HEK293T (cell line): ENCODE data around the gene TMEM203.

Experiments
- CTCF ChIA-PET: fragments of 350-600 bp; formaldehyde crosslinking; extraction: SDS; loops from one replicate; lab custom pipeline; 2021; ENCODE audit warnings: antibody characterized with exemption, inconsistent platforms; lab: Yijun Ruan, JAX
- POLR2A ChIA-PET: fragments of 350-600 bp; formaldehyde crosslinking; extraction: SDS; loops from one replicate; lab custom pipeline; 2020; ENCODE audit warnings: antibody characterized with exemption, inconsistent platforms; lab: Yijun Ruan, JAX
- DNase-seq: peaks from one replicate; pipeline ENCODE4 v3.0.0; 2012; ENCODE audit warnings: mixed read lengths; ENCODE audit errors: extremely low spot score
- ARNT ChIP-seq: fragments of 450-650 bp; IDR thresholded peaks from 2 replicates; pipeline ENCODE4 v1.6.1; 2017; ENCODE audit warnings: mild to moderate bottlenecking
- BHLHE40 ChIP-seq: fragments of 450-650 bp; IDR thresholded peaks from 2 replicates; pipeline ENCODE4 v1.6.1; 2016; ENCODE audit warnings: mild to moderate bottlenecking, moderate library complexity, borderline replicate concordance
- CTBP1 ChIP-seq: fragments of 450-650 bp; IDR thresholded peaks from 2 replicates; pipeline ENCODE4 v1.6.1; 2016; ENCODE audit warnings: borderline replicate concordance
- ELF4 ChIP-seq: fragments of 450-650 bp; IDR thresholded peaks from 2 replicates; pipeline ENCODE4 v1.6.1; 2017; ENCODE audit warnings: antibody characterized with exemption
- FOXA1 ChIP-seq: fragments of 450-650 bp; IDR thresholded peaks from 2 replicates; pipeline ENCODE4 v1.6.1; 2016; ENCODE audit warnings: mild to moderate bottlenecking
- FOXK2 ChIP-seq: fragments of 450-650 bp; IDR thresholded peaks from 2 replicates; pipeline ENCODE4 v1.6.1; 2016; ENCODE audit warnings: mild to moderate bottlenecking
- FOXM1 ChIP-seq: fragments of 450-650 bp; IDR thresholded peaks from 2 replicates; pipeline ENCODE4 v1.6.1; 2017; ENCODE audit warnings: mild to moderate bottlenecking, borderline replicate concordance
- HDGF ChIP-seq: fragments of 450-650 bp; IDR thresholded peaks from 2 replicates; pipeline ENCODE4 v1.6.1; 2017; ENCODE audit warnings: antibody characterized with exemption, borderline replicate concordance
- L3MBTL2 ChIP-seq: fragments of 450-650 bp; conservative IDR thresholded peaks from 2 replicates; pipeline ENCODE4 v1.6.1; 2016; ENCODE audit warnings: mild to moderate bottlenecking
- LEF1 ChIP-seq: fragments of 450-650 bp; IDR thresholded peaks from 2 replicates; pipeline ENCODE4 v1.6.1; 2017; ENCODE audit warnings: mild to moderate bottlenecking, borderline replicate concordance
- NFRKB ChIP-seq: fragments of 450-650 bp; IDR thresholded peaks from 2 replicates; pipeline ENCODE4 v1.6.1; 2016; ENCODE audit warnings: mild to moderate bottlenecking, moderate library complexity
- SP1 ChIP-seq: fragments of 450-650 bp; IDR thresholded peaks from 2 replicates; pipeline ENCODE4 v1.6.1; 2017
- SUZ12 ChIP-seq: fragments of 450-650 bp; IDR thresholded peaks from 2 replicates; pipeline ENCODE4 v1.6.1; 2016; ENCODE audit warnings: mild to moderate bottlenecking
- TARDBP ChIP-seq: fragments of 450-650 bp; IDR thresholded peaks from 2 replicates; pipeline ENCODE4 v1.6.1; 2016
- ZNF384 ChIP-seq: fragments of 450-650 bp; IDR thresholded peaks from 2 replicates; pipeline ENCODE4 v1.6.1; 2016
- TF ChIP-seq, protein P1 (sequence below): fragments of 450-650 bp; IDR thresholded peaks from 2 replicates; pipeline ENCODE4 v1.6.1; 2016

The TMEM203 gene

DNA sequence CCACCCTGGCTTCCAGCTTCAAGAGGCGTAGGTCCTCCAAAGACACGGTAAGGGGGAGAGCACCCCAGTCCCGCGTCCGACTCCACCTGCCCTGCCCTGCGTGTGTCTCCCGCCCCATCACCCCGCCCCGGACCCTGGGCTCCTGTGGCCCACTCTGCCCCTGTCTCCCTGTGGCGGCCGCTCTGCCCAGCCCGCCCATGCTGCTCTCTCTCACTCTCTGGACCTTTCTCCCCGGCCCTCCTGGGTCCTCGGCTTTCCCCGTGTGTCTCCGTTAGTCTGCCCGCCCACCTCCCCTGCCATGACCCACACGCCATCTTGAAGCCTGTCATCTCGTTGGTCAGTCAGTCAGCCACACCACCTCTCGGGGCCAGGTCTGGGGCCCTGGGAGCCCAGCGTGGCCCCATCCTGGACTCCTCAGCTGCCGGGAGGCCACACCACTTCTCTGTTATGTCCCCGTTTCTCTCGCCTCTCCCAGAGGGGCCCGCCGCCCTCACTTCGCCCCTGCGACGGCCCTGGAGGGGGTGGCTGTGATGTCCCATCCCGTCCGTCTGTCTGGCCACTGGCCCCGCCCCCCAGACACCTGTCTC, 40.1 kb downstream of the TMEM203 start:
- TF ChIP-seq L3MBTL2, result no peak
- no peak for TF ChIP-seq ELF4
- no peak for TF ChIP-seq ZNF384
- no peak for TF ChIP-seq HDGF
- no peak for TF ChIP-seq SP1
- no peak for TF ChIP-seq NFRKB
- TF ChIP-seq FOXK2, result no peak
- no peak for TF ChIP-seq FOXM1
- TF ChIP-seq LEF1, result no peak
- no peak for TF ChIP-seq CTBP1
- TF ChIP-seq FOXA1, result no peak
- CTCF ChIA-PET, result no interaction called here
- DNase-seq, result no peak
- POLR2A ChIA-PET, result no interaction called here

DNA sequence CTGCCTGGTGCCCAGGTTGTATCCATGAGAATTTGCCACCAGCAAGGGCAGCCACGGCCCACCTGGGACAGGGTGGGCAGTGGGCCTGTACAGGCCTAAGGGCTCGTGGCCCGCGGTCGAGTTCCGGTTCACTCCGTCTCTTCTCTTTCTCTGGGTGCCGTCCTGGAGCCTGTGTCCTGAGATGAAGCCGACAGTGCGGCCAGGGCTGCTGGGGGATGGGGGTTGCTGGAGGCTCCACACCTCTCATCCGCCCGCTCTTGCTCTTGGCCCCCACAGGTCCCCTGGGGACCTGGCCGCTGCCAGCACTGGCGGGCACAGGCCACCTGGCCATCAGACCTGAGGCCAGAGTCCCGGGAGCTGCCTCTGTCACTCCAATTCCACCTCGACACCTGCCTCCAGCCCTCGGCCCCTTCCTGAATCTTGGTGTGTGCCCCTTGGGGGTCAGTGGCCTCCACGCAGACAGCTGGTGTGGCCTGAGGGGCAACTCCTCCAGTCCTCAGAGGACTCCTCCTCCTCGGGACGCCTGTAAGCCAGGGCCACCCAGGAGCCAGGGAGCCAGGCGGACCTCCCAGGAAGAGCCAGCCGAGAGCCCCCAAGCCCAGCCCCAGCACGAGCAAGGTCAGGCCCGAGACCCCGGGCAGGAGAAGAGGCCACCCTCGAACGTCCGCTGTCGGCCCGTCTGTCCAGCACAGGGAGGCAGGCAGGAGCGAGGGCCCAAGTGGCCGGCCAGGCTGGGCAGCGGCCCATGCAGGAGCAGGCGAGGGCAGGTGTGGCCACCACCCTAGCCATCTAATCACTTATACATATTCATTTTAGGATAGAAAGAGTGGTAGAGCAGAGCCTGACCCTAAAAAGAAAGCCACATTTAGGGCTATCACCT, 40.8 kb downstream of the TMEM203 start:
- no peak for TF ChIP-seq L3MBTL2
- no peak for TF ChIP-seq SP1
- TF ChIP-seq NFRKB, result no peak
- TF ChIP-seq CTBP1, result no peak
- ChIA-PET POLR2A (no interaction called here), CTCF (interaction anchor here (0.6 kb wide), 1 partner anchor 163 kb away, joined by 5 read pairs; no protein-coding TSS in a partner anchor)
- DNase-seq, result no peak

DNA sequence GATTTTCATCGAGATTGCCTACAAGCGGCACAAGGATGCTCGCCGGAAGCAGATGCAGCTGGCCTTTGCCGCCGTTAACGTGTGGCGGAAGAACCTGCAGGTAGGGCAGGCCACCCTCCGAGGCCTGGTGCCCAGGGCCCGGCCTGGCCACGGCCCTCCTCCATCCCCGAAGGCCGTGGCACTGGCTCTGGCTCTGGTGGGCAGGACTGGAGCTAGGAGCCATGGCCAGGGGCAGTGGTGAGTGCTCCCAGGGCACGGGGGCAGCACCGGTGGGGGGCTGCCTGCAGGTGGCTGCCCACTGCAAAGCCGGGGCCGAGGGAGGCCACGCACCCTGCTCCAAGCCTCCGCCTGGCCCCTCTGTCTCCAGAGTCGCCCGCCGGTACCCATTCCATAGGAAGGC, 41.6 kb downstream of the TMEM203 start:
- ChIA-PET POLR2A (no interaction called here), CTCF (no interaction called here)
- no peak for TF ChIP-seq SP1
- no peak for TF ChIP-seq SUZ12
- no peak for TF ChIP-seq FOXM1
- no peak for TF ChIP-seq ARNT
- TF ChIP-seq CTBP1, result no peak
- no peak for TF ChIP-seq HDGF
- no peak for TF ChIP-seq FOXK2
- TF ChIP-seq FOXA1, result no peak
- TF ChIP-seq ELF4, result no peak

DNA sequence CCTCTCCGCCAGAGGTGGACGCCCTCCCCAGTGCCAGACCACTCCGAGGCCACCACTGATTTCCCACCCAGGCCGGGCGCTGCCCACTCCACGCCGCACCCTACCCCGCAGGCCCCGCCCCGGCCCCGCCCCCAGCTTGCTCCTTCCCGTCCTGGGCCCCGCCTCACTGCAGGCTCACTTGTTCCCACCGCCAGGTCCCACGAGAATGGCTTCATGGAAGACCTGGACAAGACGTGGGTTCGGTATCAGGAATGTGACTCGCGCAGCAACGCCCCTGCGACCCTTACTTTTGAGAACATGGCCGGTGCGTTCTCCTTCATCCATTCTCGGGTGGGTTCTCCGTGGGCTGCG, 42.1 kb downstream of the TMEM203 start:
- ChIA-PET CTCF (no interaction called here), POLR2A (interaction anchor here (0.9 kb wide), 1 partner anchor 34 kb away, joined by 4 read pairs; no protein-coding TSS in a partner anchor)
- TF ChIP-seq FOXA1 (no peak), BHLHE40 (no peak), SP1 (no peak), HDGF (no peak), TARDBP (no peak), FOXM1 (no peak), NFRKB (no peak), FOXK2 (no peak), L3MBTL2 (no peak), LEF1 (no peak), ELF4 (no peak), CTBP1 (no peak), ZNF384 (no peak)
- TF ChIP-seq, protein P1, sequence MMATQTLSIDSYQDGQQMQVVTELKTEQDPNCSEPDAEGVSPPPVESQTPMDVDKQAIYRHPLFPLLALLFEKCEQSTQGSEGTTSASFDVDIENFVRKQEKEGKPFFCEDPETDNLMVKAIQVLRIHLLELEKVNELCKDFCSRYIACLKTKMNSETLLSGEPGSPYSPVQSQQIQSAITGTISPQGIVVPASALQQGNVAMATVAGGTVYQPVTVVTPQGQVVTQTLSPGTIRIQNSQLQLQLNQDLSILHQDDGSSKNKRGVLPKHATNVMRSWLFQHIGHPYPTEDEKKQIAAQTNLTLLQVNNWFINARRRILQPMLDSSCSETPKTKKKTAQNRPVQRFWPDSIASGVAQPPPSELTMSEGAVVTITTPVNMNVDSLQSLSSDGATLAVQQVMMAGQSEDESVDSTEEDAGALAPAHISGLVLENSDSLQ, result no peak
- DNase-seq, result no peak

More for the DNA sequence above, 41.6 kb downstream of the TMEM203 start:
- DNase-seq, result no peak

DNA sequence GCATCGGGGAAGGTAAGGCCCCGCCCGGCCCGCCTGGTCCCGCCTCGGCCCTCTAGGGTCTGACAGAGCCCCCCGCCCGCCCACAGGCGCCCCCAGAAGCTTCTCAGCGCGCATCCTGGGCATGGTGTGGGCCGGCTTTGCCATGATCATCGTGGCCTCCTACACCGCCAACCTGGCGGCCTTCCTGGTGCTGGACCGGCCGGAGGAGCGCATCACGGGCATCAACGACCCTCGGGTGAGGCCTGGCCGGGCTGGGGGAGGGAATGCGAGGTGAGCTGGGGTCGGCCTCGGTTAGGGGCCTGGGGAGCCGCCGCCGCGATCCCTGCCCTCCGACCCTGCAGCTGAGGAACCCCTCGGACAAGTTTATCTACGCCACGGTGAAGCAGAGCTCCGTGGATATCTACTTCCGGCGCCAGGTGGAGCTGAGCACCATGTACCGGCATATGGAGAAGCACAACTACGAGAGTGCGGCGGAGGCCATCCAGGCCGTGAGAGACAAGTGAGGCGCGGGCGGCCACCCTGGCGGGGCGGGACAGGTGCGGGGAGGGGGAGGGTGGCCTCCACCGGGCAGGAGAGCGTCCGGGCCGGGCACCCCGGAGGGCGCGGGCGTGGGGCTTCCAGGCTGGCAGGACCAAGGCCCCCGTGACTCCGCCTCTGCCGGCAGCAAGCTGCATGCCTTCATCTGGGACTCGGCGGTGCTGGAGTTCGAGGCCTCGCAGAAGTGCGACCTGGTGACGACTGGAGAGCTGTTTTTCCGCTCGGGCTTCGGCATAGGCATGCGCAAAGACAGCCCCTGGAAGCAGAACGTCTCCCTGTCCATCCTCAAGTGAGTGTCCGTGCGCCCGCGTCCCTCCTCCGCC, 42.7 kb downstream of the TMEM203 start:
- POLR2A ChIA-PET, result interaction anchor here (0.9 kb wide), 1 partner anchor 33 kb away, joined by 4 read pairs; no protein-coding TSS in a partner anchor
- no peak for DNase-seq
- TF ChIP-seq BHLHE40 (no peak), NFRKB (no peak), ARNT (no peak), FOXA1 (no peak), TARDBP (no peak), FOXK2 (no peak), CTBP1 (no peak), FOXM1 (no peak), LEF1 (no peak), ZNF384 (no peak), L3MBTL2 (no peak), ELF4 (no peak), HDGF (no peak), SP1 (no peak), SUZ12 (no peak)
- CTCF ChIA-PET, result no interaction called here

DNA sequence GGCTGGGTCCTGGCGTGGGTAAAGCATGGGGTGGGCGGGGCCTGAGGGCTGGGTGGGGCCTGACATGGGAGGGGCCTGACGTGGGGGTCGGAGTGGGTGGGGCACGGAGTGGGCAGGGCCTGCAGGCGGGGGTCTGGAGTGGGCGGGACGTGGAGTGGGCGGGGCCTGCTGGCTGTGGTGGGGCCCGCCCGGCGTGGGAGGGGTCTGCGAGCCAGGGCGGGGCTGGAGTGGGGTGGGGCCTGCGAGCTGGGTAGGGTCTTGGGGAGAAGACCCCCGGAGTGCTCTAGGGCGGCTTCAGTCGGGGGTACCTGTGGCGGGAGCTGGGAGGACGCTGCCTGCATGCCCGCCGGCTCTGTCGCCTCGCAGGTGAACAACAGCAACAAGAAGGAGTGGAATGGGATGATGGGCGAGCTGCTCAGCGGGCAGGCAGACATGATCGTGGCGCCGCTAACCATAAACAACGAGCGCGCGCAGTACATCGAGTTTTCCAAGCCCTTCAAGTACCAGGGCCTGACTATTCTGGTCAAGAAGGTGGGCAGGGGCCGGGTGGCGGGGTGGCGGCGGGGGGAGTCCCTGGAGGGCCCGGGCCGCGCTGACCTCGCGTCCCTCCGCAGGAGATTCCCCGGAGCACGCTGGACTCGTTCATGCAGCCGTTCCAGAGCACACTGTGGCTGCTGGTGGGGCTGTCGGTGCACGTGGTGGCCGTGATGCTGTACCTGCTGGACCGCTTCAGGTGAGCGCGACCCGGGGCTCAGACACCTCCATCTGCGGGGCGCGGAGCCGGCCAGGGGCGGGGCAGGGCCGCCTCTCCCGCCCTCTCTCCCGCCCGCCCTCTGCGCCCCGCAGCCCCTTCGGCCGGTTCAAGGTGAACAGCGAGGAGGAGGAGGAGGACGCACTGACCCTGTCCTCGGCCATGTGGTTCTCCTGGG, 43.6 kb downstream of the TMEM203 start:
- TF ChIP-seq ZNF384 (no peak), CTBP1 (no peak), HDGF (no peak), FOXM1 (no peak), LEF1 (no peak), FOXK2 (no peak), SUZ12 (no peak), FOXA1 (no peak), ARNT (no peak), TARDBP (no peak), NFRKB (no peak)
- peak; percentile 66 for DNase-seq
- ChIA-PET POLR2A (no interaction called here), CTCF (no interaction called here)
